H1 (cell line): ENCODE data around the gene NRP2. TPM values are rescaled to one million over a fixed set of nuclear protein-coding genes. Genes with fewer than 3 reads are reported as not detected.
A peak's percentile ranks its signal among the peaks of the same experiment; 100 is the strongest.

Source experiments
- CTCF ChIA-PET: fragments of 300-600 bp; sonication (Branson Sonifier 250); formaldehyde crosslinking; loops from one replicate; lab custom pipeline; 2021; ENCODE audit not compliant: partially characterized antibody; lab: Charles Lee
- POLR2A ChIA-PET: fragments of 300-600 bp; sonication (Branson Sonifier 250); formaldehyde crosslinking; loops from one replicate; lab custom pipeline; 2021; ENCODE audit warnings: inconsistent platforms; ENCODE audit not compliant: partially characterized antibody; lab: Charles Lee
- DNase-seq, 2 experiments: peaks; one replicate each; pipeline versions ENCODE4 v3.0.0 to v3.0.0-alpha.2; 2010 to 2022; ENCODE audit warnings: low spot score in 2 of 2, low read depth in 1 of 2, mixed read lengths in 1 of 2
- FAIRE-seq: peaks from 2 replicates; lab custom pipeline; 2011; peaks lifted over from hg19 to GRCh38; lab: Jason Lieb, UNC
- H2AFZ ChIP-seq: 2 replicates; pipeline ENCODE4 v1.8.1; 2012; ENCODE audit warnings: low read length, inconsistent platforms
- H2AK5ac ChIP-seq: 2 replicates; pipeline ENCODE4 v1.6.1; 2013; ENCODE audit warnings: low read depth, low read length
- H2BK120ac ChIP-seq: replicated peaks from 2 replicates; pipeline ENCODE3; 2013; ENCODE audit warnings: low read depth, low read length, inconsistent platforms
- H2BK12ac ChIP-seq: 2 replicates; pipeline ENCODE4 v1.6.1; 2013; ENCODE audit warnings: low read depth, low read length
- H2BK15ac ChIP-seq: 2 replicates; pipeline ENCODE4 v1.6.1; 2013; ENCODE audit warnings: low read length
- H2BK20ac ChIP-seq: 2 replicates; pipeline ENCODE4 v1.6.1; 2013; ENCODE audit warnings: low read length
- H2BK5ac ChIP-seq: 2 replicates; pipeline ENCODE4 v1.6.1; 2013; ENCODE audit warnings: low read depth, low read length
- H3K14ac ChIP-seq: 2 replicates; pipeline ENCODE4 v1.6.1; 2013; ENCODE audit warnings: inconsistent platforms; ENCODE audit not compliant: insufficient read length
- H3K18ac ChIP-seq: 2 replicates; pipeline ENCODE4 v1.6.1; 2013; ENCODE audit warnings: low read length; ENCODE audit errors: extremely low read depth
- H3K23ac ChIP-seq: 2 replicates; pipeline ENCODE4 v1.6.1; 2013; ENCODE audit warnings: inconsistent platforms; ENCODE audit not compliant: insufficient read length
- H3K23me2 ChIP-seq: 2 replicates; pipeline ENCODE4 v1.6.1; 2013; ENCODE audit warnings: low read depth, low read length
- H3K27ac ChIP-seq: 2 replicates; pipeline ENCODE4 v1.6.1; 2011; ENCODE audit warnings: low read depth, low read length, inconsistent platforms
- H3K27me3 ChIP-seq, 4 experiments: replicated peaks in 1 of 4; 1 replicate in 1 of 4; 2 replicates in 3 of 4; pipeline versions ENCODE4 v1.6.1 to v1.8.1; 2011 to 2013; ENCODE audit warnings: low read length in 3 of 4, mild to moderate bottlenecking in 3 of 4, inconsistent platforms in 2 of 4, mixed read lengths in 2 of 4, moderate library complexity in 1 of 4; ENCODE audit not compliant: control insufficient read depth in 3 of 4, insufficient read depth in 3 of 4; ENCODE audit errors: extremely low read depth in 1 of 4
- H3K36me3 ChIP-seq, 4 experiments: 2 replicates each; pipeline versions ENCODE4 v1.6.1 to v1.8.1; 2011 to 2013; ENCODE audit warnings: mild to moderate bottlenecking in 4 of 4, low read length in 3 of 4, moderate library complexity in 2 of 4, control low read depth in 1 of 4, inconsistent platforms in 1 of 4; ENCODE audit not compliant: insufficient read depth in 4 of 4, control insufficient read depth in 2 of 4
- H3K4ac ChIP-seq: replicated peaks from 2 replicates; pipeline ENCODE3; 2013; ENCODE audit warnings: low read length, low read depth, mixed read lengths, inconsistent platforms; ENCODE audit not compliant: insufficient read length
- H3K4me1 ChIP-seq, 4 experiments: replicated peaks in 1 of 4; 1 replicate in 1 of 4; 2 replicates in 3 of 4; pipeline versions ENCODE4 v1.6.1 to v1.8.1; 2011 to 2013; ENCODE audit warnings: low read length in 3 of 4, inconsistent platforms in 2 of 4, mixed read lengths in 1 of 4; ENCODE audit not compliant: insufficient read depth in 4 of 4, control insufficient read depth in 3 of 4
- H3K4me2 ChIP-seq, 2 experiments: 2 replicates each; pipeline versions ENCODE4 v1.6.1 to v1.8.1; 2011 to 2013; ENCODE audit warnings: low read depth in 2 of 2, low read length in 2 of 2, control low read depth in 1 of 2, inconsistent platforms in 1 of 2, mild to moderate bottlenecking in 1 of 2; ENCODE audit not compliant: insufficient read depth in 1 of 2
- H3K4me3 ChIP-seq, 4 experiments: fragments of 200-600, 300-600 bp in 1 of 4; sonication (generic), shearing (Covaris generic), sonication (Bioruptor Twin) in 1 of 4; 2 replicates each; pipeline versions ENCODE4 v1.5.1 to v1.8.1; 2011 to 2016; ENCODE audit warnings: low read length in 4 of 4, low read depth in 3 of 4, control low read depth in 2 of 4, inconsistent platforms in 2 of 4, mild to moderate bottlenecking in 2 of 4, mixed read lengths in 1 of 4, moderate library complexity in 1 of 4; ENCODE audit not compliant: insufficient read depth in 2 of 4; ENCODE audit errors: extremely low read depth in 1 of 4
- H3K56ac ChIP-seq: replicated peaks from 2 replicates; pipeline ENCODE3; 2013; ENCODE audit warnings: low read depth, mild to moderate bottlenecking, mixed read lengths, low read length, inconsistent platforms; ENCODE audit not compliant: insufficient read length
- H3K79me1 ChIP-seq: 2 replicates; pipeline ENCODE4 v1.6.1; 2013; ENCODE audit warnings: low read depth, low read length, control low read depth
- H3K79me2 ChIP-seq, 2 experiments: 2 replicates each; pipeline versions ENCODE4 v1.6.1 to v1.8.1; 2012 to 2013; ENCODE audit warnings: low read length in 2 of 2, mild to moderate bottlenecking in 2 of 2, inconsistent platforms in 1 of 2; ENCODE audit not compliant: insufficient read depth in 2 of 2, control insufficient read depth in 1 of 2
- H3K9ac ChIP-seq, 4 experiments: replicated peaks in 1 of 4; 1 replicate in 1 of 4; 2 replicates in 3 of 4; pipeline versions ENCODE4 v1.6.1 to v1.8.1; 2011 to 2013; ENCODE audit warnings: low read depth in 3 of 4, low read length in 3 of 4, control low read depth in 2 of 4, mild to moderate bottlenecking in 2 of 4, moderate library complexity in 2 of 4, inconsistent platforms in 1 of 4; ENCODE audit errors: extremely low read depth in 1 of 4
- H3K9me3 ChIP-seq, 2 experiments: 2 replicates each; pipeline versions ENCODE4 v1.6.1 to v1.8.1; 2012 to 2013; ENCODE audit warnings: mild to moderate bottlenecking in 2 of 2, moderate library complexity in 2 of 2, control low read depth in 1 of 2, inconsistent platforms in 1 of 2, low read depth in 1 of 2, low read length in 1 of 2, mixed read lengths in 1 of 2; ENCODE audit not compliant: insufficient read depth in 2 of 2
- H4K20me1 ChIP-seq, 2 experiments: replicated peaks in 1 of 2; 2 replicates each; pipeline versions ENCODE3 to v1.8.1; 2011 to 2013; ENCODE audit warnings: inconsistent platforms in 2 of 2, low read length in 2 of 2, mild to moderate bottlenecking in 1 of 2; ENCODE audit not compliant: insufficient read depth in 2 of 2, control insufficient read depth in 1 of 2
- H4K5ac ChIP-seq: 2 replicates; pipeline ENCODE4 v1.6.1; 2013; ENCODE audit warnings: low read length, low read depth, mixed read lengths, inconsistent platforms; ENCODE audit not compliant: insufficient read length
- H4K8ac ChIP-seq: 2 replicates; pipeline ENCODE4 v1.8.0; 2013; ENCODE audit warnings: mild to moderate bottlenecking, moderate library complexity, low read length, inconsistent platforms; ENCODE audit not compliant: insufficient read depth; ENCODE audit errors: extremely low read depth
- H4K91ac ChIP-seq: replicated peaks from 2 replicates; pipeline ENCODE3; 2013; ENCODE audit warnings: low read length, mixed read lengths, inconsistent platforms; ENCODE audit not compliant: insufficient read length
- ATF2 ChIP-seq: IDR thresholded peaks from 2 replicates; pipeline ENCODE4 v1.6.1; 2012; ENCODE audit warnings: low read length, inconsistent platforms
- BCL11A ChIP-seq, 2 experiments: IDR thresholded peaks; one replicate each; pipeline ENCODE4 v1.6.1; 2011; ENCODE audit warnings: low read depth in 2 of 2, low read length in 2 of 2, mild to moderate bottlenecking in 2 of 2
- CHD1 ChIP-seq: IDR thresholded peaks from 2 replicates; pipeline ENCODE4 v1.6.1; 2012; ENCODE audit warnings: low read depth, low read length, improper control_type of control experiment
- JUND ChIP-seq: IDR thresholded peaks from 2 replicates; pipeline ENCODE4 v1.6.1; 2011; ENCODE audit warnings: mild to moderate bottlenecking, improper control_type of control experiment, low read length
- NANOG ChIP-seq: IDR thresholded peaks from 2 replicates; pipeline ENCODE4 v1.6.1; 2011; ENCODE audit warnings: low read length, low read depth, mild to moderate bottlenecking, inconsistent platforms; ENCODE audit not compliant: insufficient read depth, poor library complexity, severe bottlenecking
- NRF1 ChIP-seq: IDR thresholded peaks from 2 replicates; pipeline ENCODE4 v1.6.1; 2011; ENCODE audit warnings: mild to moderate bottlenecking, low read depth, low read length, improper control_type of control experiment
- POLR2A ChIP-seq, 2 experiments: IDR thresholded peaks; 1 replicate in 1 of 2; 2 replicates in 1 of 2; pipeline ENCODE4 v1.6.1; 2011; ENCODE audit warnings: low read depth in 2 of 2, low read length in 2 of 2, mild to moderate bottlenecking in 2 of 2; ENCODE audit errors: control extremely low read depth in 1 of 2
- RAD21 ChIP-seq, 2 experiments: IDR thresholded peaks in 1 of 2; conservative IDR thresholded peaks in 1 of 2; 2 replicates each; pipeline ENCODE4 v1.6.1; 2011; ENCODE audit warnings: low read depth in 2 of 2, low read length in 2 of 2, improper control_type of control experiment in 1 of 2, inconsistent platforms in 1 of 2, mild to moderate bottlenecking in 1 of 2, moderate library complexity in 1 of 2
- SP4 ChIP-seq: IDR thresholded peaks from 2 replicates; pipeline ENCODE4 v1.6.1; 2012; ENCODE audit warnings: low read length, inconsistent platforms
- TCF12 ChIP-seq: IDR thresholded peaks from 2 replicates; pipeline ENCODE4 v1.6.1; 2011; ENCODE audit warnings: low read depth, mild to moderate bottlenecking, low read length
- WGBS, 2 experiments: shearing (Covaris generic) in 1 of 2; methylation state at CpG; one replicate each; pipeline versions ENCODE4 v1.1.6 to v1.1.7; 2013 to 2015; ENCODE audit warnings: low lambda C conversion rate in 2 of 2, mixed read lengths in 2 of 2, inconsistent platforms in 1 of 2, low coverage in 1 of 2, missing lambda C conversion rate in 1 of 2; ENCODE audit not compliant: insufficient replicate concordance in 2 of 2, insufficient coverage in 1 of 2, insufficient read length in 1 of 2; ENCODE audit errors: extremely low coverage in 1 of 2, missing lambda C conversion rate in 1 of 2; 5-methylcytosine and 5-hydroxymethylcytosine counted together
- polyA plus RNA-seq, 7 experiments: library from polyadenylated mRNA; depleted of rRNA in 3 of 7; stranded (reverse) in 5 of 7; unstranded in 2 of 7; fragments of >200 nt in 5 of 7; fragments of 200-250 nt in 2 of 7; gene quantifications; 1 replicate in 5 of 7; 2 replicates in 1 of 7; 4 replicates in 1 of 7; pipeline versions ENCODE4 v1.2.1 to v1.2.3, GENCODE V29; 2011 to 2013; ENCODE audit warnings: missing spikeins in 2 of 7, mixed read lengths in 2 of 7
- total RNA-seq: library from RNA; stranded (reverse); fragmentation: NEBNext Ultra II Directional; extraction: Animal tissue kit (Norgen Biotek cat#: 25700); gene quantifications from 2 replicates; pipeline ENCODE4 v1.2.1, GENCODE V29; 2021

The NRP2 gene
- total and polyA plus RNA-seq, 2 of the 8 experiments (the other 6 are each of a cell fraction or from before 2014, with no cell fraction given), result 32.0 to 37.8 TPM

GRCh38 chr2:205642599-205643356 is 39.5 kb upstream of the NRP2 start:
- H3K27ac ChIP-seq, result no peak overlapping the region; the same call in 1 of the 2 replicates
- 67% methylated on average over 6 of the region's 6 CpGs; no CpG with 5 or more reads in 1 of the 2 experiments for WGBS, 2 experiments
- TF ChIP-seq SP4 (no peak), JUND (no peak), NRF1 (no peak), ATF2 (no peak), RAD21 (IDR thresholded peaks at IDR 0.05 in 1 of 2, conservative IDR thresholded peaks at IDR 0.05 in 1 of 2; ENCODE audit: low read depth in 2 of 2, low read length in 2 of 2) (no peak), TCF12 (no peak), NANOG (no peak), CHD1 (no peak), POLR2A (IDR thresholded peaks at IDR 0.05; ENCODE audit: control extremely low read depth in 1 of 2, low read depth in 2 of 2, low read length in 2 of 2) (no peak), BCL11A (IDR thresholded peaks at IDR 0.05; ENCODE audit: low read depth in 2 of 2, low read length in 2 of 2) (no peak)

More at GRCh38 chr2:205642599-205643356, 39.5 kb upstream of the NRP2 start:
- Histone ChIP-seq H3K9ac (no peak overlapping the region), H3K79me2 (no peaks in the 10 kb centered on the region), H3K23ac (no peak overlapping the region), H3K9me3 (0 out of 4 replicates have a peak, but pooled peaks cover 0 to 2% of the 10 kb centered on the region in 2 experiments), H3K79me1 (no peaks in the 10 kb centered on the region), H3K27me3 (no peaks in the 10 kb centered on the region), H2BK15ac (0 out of 2 replicates have a peak overlapping the region, but pooled peaks have one; percentile 8), H3K23me2 (no peaks in the 10 kb centered on the region), H2BK120ac (no peak overlapping the region), H3K4me1 (peaks cover 0 to 9% (median 3%) of the 10 kb centered on the region in 4 experiments; a peak in 2 of 7 replicates), H3K4ac (no peak overlapping the region), H3K4me2 (no peak overlapping the region), H3K36me3 (no peaks in the 10 kb centered on the region), H4K8ac (no peak overlapping the region), H3K14ac (no peak overlapping the region), H2AFZ (peak overlapping the region; percentile 12; the same call in 1 of the 2 replicates), H2BK20ac (no peak overlapping the region), H4K91ac (no peak overlapping the region), H3K18ac (no peak overlapping the region), H4K20me1 (no peaks in the 10 kb centered on the region), H3K4me3 (no peak overlapping the region), H3K56ac (no peak overlapping the region), H2BK5ac (no peak overlapping the region; the same call in 1 of the 2 replicates), H4K5ac (no peak overlapping the region), H2AK5ac (no peak overlapping the region), H2BK12ac (no peak overlapping the region)
- POLR2A ChIA-PET, result interaction anchor here (0.9 kb wide), 1 partner anchor 39 kb away, joined by 3 read pairs; no protein-coding TSS in a partner anchor
- FAIRE-seq (peak; percentile 74), DNase-seq (no peak)
- CTCF ChIA-PET, result interaction anchor here (0.7 to 3.4 kb wide), 14 partner anchors 9 to 110 kb away, joined by 3 to 14 read pairs (median 3); no protein-coding TSS in a partner anchor
